GM10266 (cell line): Measurements from ENCODE around the gene GALNT7.
A peak's percentile ranks its signal among the peaks of the same experiment; 100 is the strongest.

Experiments
- DNase-seq: peaks from one replicate; pipeline ENCODE4 v3.0.0; 2012; ENCODE audit errors: extremely low spot score
- TF ChIP-seq, protein P1 (sequence below): IDR thresholded peaks from 2 replicates; pipeline ENCODE4 v1.5.1; 2012; ENCODE audit warnings: mild to moderate bottlenecking, low read depth; ENCODE audit not compliant: control insufficient read depth, insufficient read depth; ENCODE audit errors: missing control alignments

GALNT7 gene

DNA sequence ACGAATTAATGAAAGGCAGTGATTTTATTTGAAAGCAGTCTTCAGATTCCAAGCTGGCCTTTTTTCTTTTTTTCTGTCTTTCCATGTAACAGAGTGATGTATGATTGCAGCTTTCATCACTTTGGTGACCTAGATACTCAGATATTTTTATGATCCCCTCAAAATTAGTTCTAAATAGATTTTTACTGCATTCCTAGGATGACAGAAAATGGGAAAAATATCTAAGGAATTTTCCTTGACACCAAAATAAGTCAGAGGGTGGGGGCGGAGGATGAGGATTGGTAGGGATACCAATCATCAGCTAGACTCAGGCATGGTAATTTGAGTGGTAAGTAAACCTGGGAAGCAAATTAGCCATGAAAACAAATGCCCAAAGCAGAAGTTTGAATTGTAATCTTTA, 177.5 kb downstream of the GALNT7 start:
- TF ChIP-seq, protein P1, sequence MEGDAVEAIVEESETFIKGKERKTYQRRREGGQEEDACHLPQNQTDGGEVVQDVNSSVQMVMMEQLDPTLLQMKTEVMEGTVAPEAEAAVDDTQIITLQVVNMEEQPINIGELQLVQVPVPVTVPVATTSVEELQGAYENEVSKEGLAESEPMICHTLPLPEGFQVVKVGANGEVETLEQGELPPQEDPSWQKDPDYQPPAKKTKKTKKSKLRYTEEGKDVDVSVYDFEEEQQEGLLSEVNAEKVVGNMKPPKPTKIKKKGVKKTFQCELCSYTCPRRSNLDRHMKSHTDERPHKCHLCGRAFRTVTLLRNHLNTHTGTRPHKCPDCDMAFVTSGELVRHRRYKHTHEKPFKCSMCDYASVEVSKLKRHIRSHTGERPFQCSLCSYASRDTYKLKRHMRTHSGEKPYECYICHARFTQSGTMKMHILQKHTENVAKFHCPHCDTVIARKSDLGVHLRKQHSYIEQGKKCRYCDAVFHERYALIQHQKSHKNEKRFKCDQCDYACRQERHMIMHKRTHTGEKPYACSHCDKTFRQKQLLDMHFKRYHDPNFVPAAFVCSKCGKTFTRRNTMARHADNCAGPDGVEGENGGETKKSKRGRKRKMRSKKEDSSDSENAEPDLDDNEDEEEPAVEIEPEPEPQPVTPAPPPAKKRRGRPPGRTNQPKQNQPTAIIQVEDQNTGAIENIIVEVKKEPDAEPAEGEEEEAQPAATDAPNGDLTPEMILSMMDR, result no peak
- no peak for DNase-seq

DNA sequence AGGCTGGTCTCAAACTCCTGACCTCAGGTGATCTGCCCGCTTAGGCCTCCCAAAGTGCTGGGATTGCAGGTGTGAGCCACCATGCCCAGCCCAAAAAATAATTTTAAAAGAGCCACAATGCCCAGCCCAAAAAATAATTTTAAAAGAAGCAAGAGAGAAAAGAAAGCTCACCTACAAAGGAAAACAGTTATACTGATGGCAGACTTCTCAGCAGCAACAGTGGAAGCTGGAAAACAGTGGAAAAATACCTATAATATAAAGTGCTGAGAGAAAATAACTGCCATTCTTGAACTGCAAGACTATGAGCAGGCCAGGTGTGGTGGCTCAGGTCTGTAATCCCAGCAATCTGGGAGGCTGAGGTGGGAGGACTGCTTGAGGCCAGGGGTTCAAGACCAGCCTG, 178.9 kb downstream of the GALNT7 start:
- TF ChIP-seq, protein P1, result no peak
- DNase-seq, result no peak

DNA sequence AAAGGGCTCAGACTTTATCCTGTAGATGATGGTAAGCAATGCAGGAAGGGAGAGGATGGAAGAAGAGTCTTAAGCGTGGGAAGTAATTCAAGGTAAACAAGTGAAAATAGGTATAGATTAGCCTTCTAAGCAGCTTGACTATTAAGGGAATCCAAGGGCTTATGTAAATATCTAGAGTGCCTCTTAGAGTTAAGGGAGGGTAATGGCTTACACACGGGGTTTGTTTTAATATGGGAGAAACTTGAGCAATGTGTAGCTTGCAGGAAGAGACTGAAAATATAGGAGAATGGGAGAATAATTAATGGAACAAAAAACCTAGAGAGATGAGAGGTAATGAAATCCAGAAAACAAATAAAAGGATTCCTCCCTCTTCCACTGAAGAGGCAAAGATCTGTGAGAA, 189.3 kb downstream of the GALNT7 start:
- DNase-seq, result no peak
- TF ChIP-seq, protein P1, result no peak

DNA sequence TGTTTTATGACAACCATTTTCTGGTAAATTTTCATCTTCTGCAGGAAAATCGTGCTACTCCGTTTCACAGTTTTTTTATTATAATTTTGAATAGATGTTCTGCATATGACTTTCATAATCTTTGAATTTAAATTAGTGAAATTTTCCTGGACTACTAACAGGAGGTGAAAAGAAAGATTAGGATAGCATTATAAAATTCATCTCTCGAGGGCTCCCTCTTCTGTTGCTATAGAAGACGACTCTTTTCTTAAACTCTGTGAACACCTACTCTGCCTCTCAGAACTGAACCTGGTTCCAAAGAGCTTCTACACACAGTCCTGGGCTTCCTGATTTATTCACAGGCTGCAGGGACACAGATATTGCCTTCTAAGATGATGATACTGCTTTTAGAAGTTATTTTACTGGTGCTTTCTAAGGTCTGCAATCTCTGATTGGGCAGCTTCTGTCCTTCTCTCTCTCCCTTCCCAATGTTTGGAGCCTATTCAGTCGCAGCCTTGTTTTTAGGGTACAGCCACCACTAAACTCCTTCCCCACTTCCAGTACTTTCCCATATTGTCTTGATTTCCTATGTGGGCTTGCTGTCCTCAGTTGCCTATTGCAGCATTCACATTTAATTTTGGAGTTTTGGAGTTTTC, 192.1 kb downstream of the GALNT7 start:
- DNase-seq, result no peak
- TF ChIP-seq, protein P1, result peak; percentile 19

DNA sequence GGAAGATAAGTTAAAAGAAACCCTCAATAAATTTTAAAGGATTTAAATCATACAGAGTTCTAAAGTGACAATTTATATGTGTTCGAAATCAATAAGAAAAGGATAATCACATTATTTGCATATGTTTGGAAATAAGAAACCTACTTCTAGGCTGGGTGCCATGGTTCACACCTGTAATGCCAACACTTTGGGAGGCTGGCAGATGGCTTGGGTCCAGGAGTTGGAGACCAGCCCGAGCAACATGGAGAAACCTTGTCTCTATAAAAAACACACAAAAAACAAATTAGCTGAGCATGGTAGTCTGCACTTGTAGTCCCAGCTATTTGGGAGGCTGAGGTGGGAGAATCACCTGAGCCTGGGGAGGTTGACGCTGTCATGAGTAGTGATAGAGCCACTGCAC, 194.1 kb downstream of the GALNT7 start:
- TF ChIP-seq, protein P1, result no peak
- no peak for DNase-seq

DNA sequence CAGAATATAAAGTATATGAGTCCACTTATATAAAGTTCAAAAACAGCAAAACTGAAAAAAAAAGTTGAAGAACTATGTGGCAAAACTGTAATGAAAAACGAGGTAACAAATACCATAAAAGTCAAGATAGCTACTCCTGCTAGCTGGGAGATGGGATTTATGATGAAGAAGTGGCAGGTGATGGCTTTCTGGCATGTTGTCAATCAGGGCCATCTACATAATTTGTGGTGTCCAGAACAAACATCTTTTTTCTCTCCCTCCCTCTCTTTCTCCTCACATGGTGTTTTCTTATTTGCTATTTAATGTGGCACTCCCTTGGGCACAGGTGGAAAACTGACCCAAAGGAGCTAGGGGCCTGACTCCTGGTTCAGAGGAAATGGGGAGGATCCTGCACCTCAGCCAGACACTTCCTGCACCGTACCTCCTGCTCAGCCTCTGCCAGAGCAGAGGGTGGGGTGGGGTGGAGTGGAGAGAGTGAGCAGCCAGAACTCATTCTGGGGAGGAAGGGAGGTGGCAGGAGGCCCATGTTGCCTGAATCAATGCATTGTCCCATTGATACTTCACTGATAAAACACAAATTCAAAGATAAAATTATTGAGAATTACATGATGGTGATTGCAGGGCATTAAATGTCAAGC, 196.9 kb downstream of the GALNT7 start:
- TF ChIP-seq, protein P1, result no peak
- no peak for DNase-seq

DNA sequence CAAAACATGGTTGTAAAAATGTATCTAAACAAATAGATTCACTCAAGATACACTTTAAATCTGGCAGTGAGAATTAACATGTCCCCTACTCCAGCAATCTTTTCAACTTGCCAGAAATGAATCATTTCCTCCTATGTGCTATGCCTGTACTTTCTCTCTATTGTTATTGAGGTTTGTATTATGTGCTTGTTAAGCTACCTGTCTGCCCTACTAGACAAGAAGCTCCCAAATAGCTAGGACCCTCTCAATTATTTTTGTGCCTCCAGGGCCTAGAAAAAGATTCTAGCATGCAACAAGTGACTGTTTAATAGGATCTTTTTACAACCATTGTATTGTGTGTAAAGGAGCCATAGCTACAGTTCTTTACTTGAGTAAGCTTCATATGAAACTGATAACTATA, 198.7 kb downstream of the GALNT7 start:
- TF ChIP-seq, protein P1, result no peak
- peak; percentile 24 for DNase-seq
